Measurements from ENCODE around the gene PRR13.

GRCh38 chr12:53423597-53423996 is 17.9 kb upstream of the PRR13 start, which contains the start of gene AMHR2:
- TF ChIP-seq CTCF (IDR thresholded peaks at IDR 0.05; ENCODE audit: control extremely low read depth in 1 of 3, insufficient read depth in 1 of 3, low read depth in 1 of 3, low read length in 3 of 3) (no peak), JUN (IDR thresholded peaks at IDR 0.05; ENCODE audit: low read depth, low read length) (no peak), SRF (IDR thresholded peaks at IDR 0.05; ENCODE audit: low read depth, low read length) (no peak), EGR1 (IDR thresholded peaks at IDR 0.05; ENCODE audit: borderline replicate concordance, low read depth, low read length) (no peak), RBBP5 (IDR thresholded peaks at IDR 0.05; ENCODE audit: borderline replicate concordance, low read depth, low read length) (no peak), CHD1 (IDR thresholded peaks at IDR 0.05; ENCODE audit: low read depth, low read length) (no peak), YY1 (IDR thresholded peaks at IDR 0.05; ENCODE audit: low read depth, low read length) (no peak), RXRA (IDR thresholded peaks at IDR 0.05; ENCODE audit: insufficient read depth, low read depth, low read length) (no peak), PHF8 (conservative IDR thresholded peaks at IDR 0.05; ENCODE audit: low read depth, low read length) (no peak), TAF1 (IDR thresholded peaks at IDR 0.05; ENCODE audit: low read depth, low read length) (no peak), BCL11A (IDR thresholded peaks at IDR 0.05; ENCODE audit: low read depth in 2 of 2, low read length in 2 of 2) (no peak), TAF7 (optimal IDR thresholded peaks at IDR 0.05; ENCODE audit: borderline replicate concordance, low read depth, low read length) (no peak)
